OCI-LY3 (cell line): ENCODE data around the gene BICD1.

Source experiments
- CTCF ChIP-seq: fragments of 200-600, 300-600 bp; sonication (generic); IDR thresholded peaks from 2 replicates; pipeline ENCODE4 v1.5.1; 2014; ENCODE audit warnings: antibody characterized with exemption, low read length, low read depth
- EZH2phosphoT487 ChIP-seq: fragments of 200-600 bp; shearing (Covaris generic); IDR thresholded peaks from 2 replicates; pipeline ENCODE4 v1.6.1; 2018; ENCODE audit warnings: antibody characterized with exemption, mixed run types, low read depth

GRCh38 chr12:32084017-32084688 lies 22.5 kb upstream of the BICD1 start:
- TF ChIP-seq CTCF (no peak), EZH2phosphoT487 (no peak)
